GM12878 (cell line): ENCODE data around the gene C5. TPM values are rescaled to one million over a fixed set of nuclear protein-coding genes. Genes with fewer than 3 reads are reported as not detected.

ENCODE experiments used
- ATAC-seq: fragments of 200-7000 bp; cut with Tn5 transposase; 3 replicates; pipeline ENCODE4 v1.9.1; 2020; ENCODE audit warnings: mild to moderate bottlenecking, moderate library complexity
- BruUV-seq: library from RNA; stranded (reverse); fragments of 400-500 nt; replicated peaks from 2 replicates; lab custom pipeline; 2021; lab: Mats Ljungman, UMichigan
- CTCF ChIA-PET: fragments of 300-600 bp; sonication (Branson Sonifier 250); formaldehyde crosslinking; extraction: SDS; loops from one replicate; lab custom pipeline; 2021; ENCODE audit warnings: inconsistent platforms; lab: Yijun Ruan, JAX
- POLR2A ChIA-PET: fragments of 350-600 bp; formaldehyde crosslinking; extraction: SDS; loops from one replicate; lab custom pipeline; 2021; ENCODE audit warnings: inconsistent platforms; lab: Charles Lee
- RAD21 ChIA-PET: fragments of 300-600 bp; sonication (Branson Sonifier 250); formaldehyde crosslinking; loops from one replicate; lab custom pipeline; 2023; ENCODE audit warnings: antibody characterized with exemption; ENCODE audit not compliant: unreplicated experiment; lab: Charles Lee
- SMC1A ChIA-PET: fragments of 300-600 bp; sonication (Branson Sonifier 250); formaldehyde crosslinking; loops from one replicate; lab custom pipeline; 2023; ENCODE audit not compliant: unreplicated experiment, uncharacterized antibody; lab: Charles Lee
- DNase-seq: peaks from one replicate; pipeline ENCODE4 v3.0.0-alpha.2; 2011; ENCODE audit warnings: low read depth, low spot score
- FAIRE-seq: peaks from 3 replicates; lab custom pipeline; 2011; peaks lifted over from hg19 to GRCh38; lab: Jason Lieb, UNC
- H2AFZ ChIP-seq: 2 replicates; pipeline ENCODE4 v1.6.0; 2011; ENCODE audit warnings: low read depth, low read length, control low read depth; ENCODE audit not compliant: control insufficient read depth
- H3K27ac ChIP-seq: 2 replicates; pipeline ENCODE4 v1.5.1; 2011; ENCODE audit warnings: control low read depth; ENCODE audit not compliant: control insufficient read depth, insufficient read depth
- H3K27me3 ChIP-seq, 2 experiments: replicated peaks in 1 of 2; 2 replicates each; pipeline versions ENCODE4 v1.6.0 to v1.6.1; 2011; ENCODE audit warnings: low read length in 1 of 2; ENCODE audit not compliant: control insufficient read depth in 2 of 2, insufficient read depth in 2 of 2
- H3K36me3 ChIP-seq, 2 experiments: 2 replicates each; pipeline ENCODE4 v1.5.1; 2011; ENCODE audit warnings: low read length in 1 of 2; ENCODE audit not compliant: control insufficient read depth in 2 of 2, insufficient read depth in 2 of 2
- H3K4me1 ChIP-seq: 2 replicates; pipeline ENCODE4 v1.6.1; 2011; ENCODE audit warnings: mild to moderate bottlenecking, low read length, moderate library complexity, mixed read lengths; ENCODE audit not compliant: control insufficient read depth, insufficient read depth
- H3K4me2 ChIP-seq: 2 replicates; pipeline ENCODE4 v1.6.0; 2011; ENCODE audit warnings: control low read depth; ENCODE audit not compliant: control insufficient read depth, insufficient read depth
- H3K4me3 ChIP-seq: fragments of 200-600 bp; sonication (generic); 2 replicates; pipeline ENCODE4 v1.5.1; 2016
- H3K79me2 ChIP-seq: 2 replicates; pipeline ENCODE4 v1.6.0; 2011; ENCODE audit warnings: low read length; ENCODE audit not compliant: control insufficient read depth, insufficient read depth
- H3K9ac ChIP-seq: 2 replicates; pipeline ENCODE4 v1.8.0; 2011; ENCODE audit warnings: low read length, control low read depth, mixed read lengths; ENCODE audit not compliant: control insufficient read depth, insufficient read depth
- H3K9me3 ChIP-seq: replicated peaks from 3 replicates; pipeline ENCODE4 v1.5.1; 2011; ENCODE audit warnings: mild to moderate bottlenecking, low read length; ENCODE audit not compliant: control insufficient read depth, insufficient read depth
- H4K20me1 ChIP-seq: 2 replicates; pipeline ENCODE4 v1.6.0; 2011; ENCODE audit not compliant: control insufficient read depth, insufficient read depth
- ASH2L ChIP-seq: fragments of 300-600, 200-600 bp; sonication (generic); IDR thresholded peaks from 2 replicates; pipeline ENCODE4 v1.6.1; 2017; ENCODE audit warnings: low read depth, mild to moderate bottlenecking, borderline replicate concordance
- GATAD2B ChIP-seq: fragments of 450-650 bp; conservative IDR thresholded peaks from 2 replicates; pipeline ENCODE4 v1.6.1; 2017; ENCODE audit warnings: low read depth, mild to moderate bottlenecking, moderate library complexity
- HDAC6 ChIP-seq: fragments of 200-600 bp; sonication (generic); IDR thresholded peaks from one replicate; pipeline ENCODE4 v1.8.0; 2017; ENCODE audit warnings: antibody characterized with exemption; ENCODE audit not compliant: unreplicated experiment
- PKNOX1 ChIP-seq: fragments of 450-650 bp; IDR thresholded peaks from 2 replicates; pipeline ENCODE4 v1.6.1; 2016; ENCODE audit warnings: mild to moderate bottlenecking
- ZBTB33 ChIP-seq: fragments of 450-650 bp; IDR thresholded peaks from 2 replicates; pipeline ENCODE4 v1.6.1; 2017; ENCODE audit warnings: mild to moderate bottlenecking
- WGBS: methylation state at CpG from one replicate; pipeline ENCODE4 v1.1.6; 2016; ENCODE audit warnings: low lambda C conversion rate; ENCODE audit not compliant: insufficient replicate concordance, insufficient coverage; ENCODE audit errors: missing lambda C conversion rate; 5-methylcytosine and 5-hydroxymethylcytosine counted together
- in situ Hi-C: fragments of 300-500 bp; cut with MboI; formaldehyde crosslinking; loops from 9 replicates; pipeline ENCODE4 v1.14.3; 2018; ENCODE audit warnings: mixed read lengths
- intact Hi-C: fragments of 100-400 bp; cut with micrococcal nuclease; formaldehyde crosslinking; loops from one replicate; pipeline ENCODE4 v1.14.2; 2022; ENCODE audit not compliant: unreplicated experiment
- polyA plus RNA-seq, 11 experiments: library from polyadenylated mRNA; depleted of rRNA in 4 of 11; unstranded in 6 of 11; stranded (reverse) in 5 of 11; fragments of >200 nt; fragmentation: Nextera tagmentation in 4 of 11; fragmentation: Illumina TruSeq in 1 of 11; extraction: Ambion mirVana in 4 of 11; extraction: Trizol in 1 of 11; gene quantifications; 1 replicate in 1 of 11; 2 replicates in 10 of 11; pipeline versions ENCODE4 v1.2.1 to v1.2.3, GENCODE V29; 2011 to 2016; ENCODE audit warnings: inconsistent platforms in 2 of 11, missing spikeins in 2 of 11, low read depth in 1 of 11
- total RNA-seq, 4 experiments: library from RNA; depleted of rRNA in 3 of 4; stranded (reverse); fragments of >200 nt in 3 of 4; fragmentation: Illumina TruSeq in 1 of 4; extraction: Trizol in 1 of 4; gene quantifications; 2 replicates each; pipeline versions ENCODE4 v1.2.1 to v1.2.3, GENCODE V29; 2013 to 2021
- TF ChIP-seq, protein P1 (sequence below): fragments of 450-650 bp; IDR thresholded peaks from 2 replicates; pipeline ENCODE4 v1.6.1; 2016; ENCODE audit warnings: mild to moderate bottlenecking, moderate library complexity, borderline replicate concordance
- TF ChIP-seq, protein P2 (sequence below): fragments of 450-650 bp; formaldehyde crosslinking; IDR thresholded peaks from 2 replicates; pipeline ENCODE4 v1.4.0; 2020; ENCODE audit warnings: mild to moderate bottlenecking, moderate library complexity

Gene C5
- total and polyA plus RNA-seq, 10 of the 15 experiments (the other 5 are each of a cell fraction or from before 2014, with no cell fraction given): 0.39 to 2.2 (median 1.2) TPM

DNA sequence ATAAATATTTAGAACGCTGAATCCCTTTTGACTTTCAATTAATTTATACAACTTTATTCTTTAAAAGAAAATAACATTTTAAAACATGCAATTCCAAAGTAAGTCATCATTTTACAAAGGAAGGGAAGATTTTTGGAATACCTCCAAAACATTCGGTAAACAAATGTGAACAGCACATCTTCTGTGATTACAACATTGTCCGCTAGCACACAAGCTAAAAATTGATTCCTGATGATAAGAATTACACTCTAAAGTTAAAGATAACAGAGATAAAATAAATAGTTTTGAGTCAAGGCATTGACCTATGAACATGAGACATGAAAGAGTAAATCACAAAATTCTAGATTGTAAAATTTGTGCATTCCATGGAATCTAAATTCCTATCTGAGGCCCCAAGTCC is 67.2 kb downstream of the C5 start:
- Histone ChIP-seq H3K79me2 (no peaks in the 10 kb centered on the region), H3K36me3 (no peaks in the 10 kb centered on the region), H3K27me3 (no peaks in the 10 kb centered on the region), H4K20me1 (no peaks in the 10 kb centered on the region), H3K4me1 (peaks cover 4% of the 10 kb centered on the region; the same call in 1 of the 2 replicates), H3K9ac (no peak overlapping the region), H3K27ac (no peak overlapping the region), H3K4me3 (no peak overlapping the region), H2AFZ (no peak overlapping the region), H3K9me3 (no peaks in the 10 kb centered on the region), H3K4me2 (no peak overlapping the region)
- no peak for ATAC-seq
- ChIA-PET RAD21 (interaction anchor here (1.2 kb wide), 1 partner anchor 113 kb away, joined by 3 read pairs; no protein-coding TSS in a partner anchor), CTCF (interaction anchor here (0.7 to 8.5 kb wide), 6 partner anchors 23 to 230 kb away, joined by 3 to 115 read pairs (median 22); no protein-coding TSS in a partner anchor), POLR2A (no interaction called here), SMC1A (interaction anchor here (0.8 to 2.4 kb wide), 6 partner anchors 18 to 227 kb away, joined by 3 to 5 read pairs (median 3); no protein-coding TSS in a partner anchor)
- no peak for FAIRE-seq
- in situ Hi-C loops (no loop called here), intact Hi-C loops (loop anchor here (10.0 kb wide), 2 partner anchors 172 to 422 kb away; no protein-coding TSS in a partner anchor)
- BruUV-seq: no TSS peak
- 77% methylated on average over 3 of the region's 3 CpGs for WGBS
- no peak for DNase-seq
- TF ChIP-seq PKNOX1 (no peak), ZBTB33 (no peak), ASH2L (no peak), GATAD2B (no peak), HDAC6 (no peak)
- TF ChIP-seq, protein P1, sequence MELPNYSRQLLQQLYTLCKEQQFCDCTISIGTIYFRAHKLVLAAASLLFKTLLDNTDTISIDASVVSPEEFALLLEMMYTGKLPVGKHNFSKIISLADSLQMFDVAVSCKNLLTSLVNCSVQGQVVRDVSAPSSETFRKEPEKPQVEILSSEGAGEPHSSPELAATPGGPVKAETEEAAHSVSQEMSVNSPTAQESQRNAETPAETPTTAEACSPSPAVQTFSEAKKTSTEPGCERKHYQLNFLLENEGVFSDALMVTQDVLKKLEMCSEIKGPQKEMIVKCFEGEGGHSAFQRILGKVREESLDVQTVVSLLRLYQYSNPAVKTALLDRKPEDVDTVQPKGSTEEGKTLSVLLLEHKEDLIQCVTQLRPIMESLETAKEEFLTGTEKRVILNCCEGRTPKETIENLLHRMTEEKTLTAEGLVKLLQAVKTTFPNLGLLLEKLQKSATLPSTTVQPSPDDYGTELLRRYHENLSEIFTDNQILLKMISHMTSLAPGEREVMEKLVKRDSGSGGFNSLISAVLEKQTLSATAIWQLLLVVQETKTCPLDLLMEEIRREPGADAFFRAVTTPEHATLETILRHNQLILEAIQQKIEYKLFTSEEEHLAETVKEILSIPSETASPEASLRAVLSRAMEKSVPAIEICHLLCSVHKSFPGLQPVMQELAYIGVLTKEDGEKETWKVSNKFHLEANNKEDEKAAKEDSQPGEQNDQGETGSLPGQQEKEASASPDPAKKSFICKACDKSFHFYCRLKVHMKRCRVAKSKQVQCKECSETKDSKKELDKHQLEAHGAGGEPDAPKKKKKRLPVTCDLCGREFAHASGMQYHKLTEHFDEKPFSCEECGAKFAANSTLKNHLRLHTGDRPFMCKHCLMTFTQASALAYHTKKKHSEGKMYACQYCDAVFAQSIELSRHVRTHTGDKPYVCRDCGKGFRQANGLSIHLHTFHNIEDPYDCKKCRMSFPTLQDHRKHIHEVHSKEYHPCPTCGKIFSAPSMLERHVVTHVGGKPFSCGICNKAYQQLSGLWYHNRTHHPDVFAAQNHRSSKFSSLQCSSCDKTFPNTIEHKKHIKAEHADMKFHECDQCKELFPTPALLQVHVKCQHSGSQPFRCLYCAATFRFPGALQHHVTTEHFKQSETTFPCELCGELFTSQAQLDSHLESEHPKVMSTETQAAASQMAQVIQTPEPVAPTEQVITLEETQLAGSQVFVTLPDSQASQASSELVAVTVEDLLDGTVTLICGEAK: no peak
- TF ChIP-seq, protein P2, sequence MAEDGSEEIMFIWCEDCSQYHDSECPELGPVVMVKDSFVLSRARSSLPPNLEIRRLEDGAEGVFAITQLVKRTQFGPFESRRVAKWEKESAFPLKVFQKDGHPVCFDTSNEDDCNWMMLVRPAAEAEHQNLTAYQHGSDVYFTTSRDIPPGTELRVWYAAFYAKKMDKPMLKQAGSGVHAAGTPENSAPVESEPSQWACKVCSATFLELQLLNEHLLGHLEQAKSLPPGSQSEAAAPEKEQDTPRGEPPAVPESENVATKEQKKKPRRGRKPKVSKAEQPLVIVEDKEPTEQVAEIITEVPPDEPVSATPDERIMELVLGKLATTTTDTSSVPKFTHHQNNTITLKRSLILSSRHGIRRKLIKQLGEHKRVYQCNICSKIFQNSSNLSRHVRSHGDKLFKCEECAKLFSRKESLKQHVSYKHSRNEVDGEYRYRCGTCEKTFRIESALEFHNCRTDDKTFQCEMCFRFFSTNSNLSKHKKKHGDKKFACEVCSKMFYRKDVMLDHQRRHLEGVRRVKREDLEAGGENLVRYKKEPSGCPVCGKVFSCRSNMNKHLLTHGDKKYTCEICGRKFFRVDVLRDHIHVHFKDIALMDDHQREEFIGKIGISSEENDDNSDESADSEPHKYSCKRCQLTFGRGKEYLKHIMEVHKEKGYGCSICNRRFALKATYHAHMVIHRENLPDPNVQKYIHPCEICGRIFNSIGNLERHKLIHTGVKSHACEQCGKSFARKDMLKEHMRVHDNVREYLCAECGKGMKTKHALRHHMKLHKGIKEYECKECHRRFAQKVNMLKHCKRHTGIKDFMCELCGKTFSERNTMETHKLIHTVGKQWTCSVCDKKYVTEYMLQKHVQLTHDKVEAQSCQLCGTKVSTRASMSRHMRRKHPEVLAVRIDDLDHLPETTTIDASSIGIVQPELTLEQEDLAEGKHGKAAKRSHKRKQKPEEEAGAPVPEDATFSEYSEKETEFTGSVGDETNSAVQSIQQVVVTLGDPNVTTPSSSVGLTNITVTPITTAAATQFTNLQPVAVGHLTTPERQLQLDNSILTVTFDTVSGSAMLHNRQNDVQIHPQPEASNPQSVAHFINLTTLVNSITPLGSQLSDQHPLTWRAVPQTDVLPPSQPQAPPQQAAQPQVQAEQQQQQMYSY (CRISPR knock-in tag): no peak
